GM13976 (cell line): Measurements from ENCODE around the gene WNK4.

ENCODE experiments used
- DNase-seq: peaks from one replicate; pipeline ENCODE4 v3.0.0; 2012; ENCODE audit warnings: low spot score
- CTCF ChIP-seq: IDR thresholded peaks from 2 replicates; pipeline ENCODE4 v1.5.1; 2012; ENCODE audit warnings: borderline replicate concordance, mild to moderate bottlenecking; ENCODE audit not compliant: insufficient read depth; ENCODE audit errors: extremely low read depth, missing control alignments, control extremely low read depth
- in situ Hi-C: fragments of 300-500 bp; cut with MboI; formaldehyde crosslinking; loops from one replicate; pipeline ENCODE4 v1.12.0; 2022; ENCODE audit warnings: low sequenced_read_pairs, mixed read lengths, inconsistent platforms; ENCODE audit not compliant: unreplicated experiment

Gene WNK4

GRCh38 chr17:42772945-42773289 lies 7.5 kb upstream of the WNK4 start:
- in situ Hi-C loops = no loop called here
- no peak for DNase-seq
- TF ChIP-seq CTCF = no peak

- peak; percentile 88 for DNase-seq
- no peak for TF ChIP-seq CTCF
- in situ Hi-C loops = no loop called here
Measured at GRCh38 chr17:42773290-42774035, 6.9 kb upstream of the WNK4 start, which contains the start of gene VPS25. VPS25 (plus strand) TSS chr17:42773449; CDS start chr17:42773476, 27 bp downstream.

- no peak for TF ChIP-seq CTCF
- no peak for DNase-seq
- in situ Hi-C loops = no loop called here
Measured at GRCh38 chr17:42774066-42774745, 6.2 kb upstream of the WNK4 start.

- in situ Hi-C loops = no loop called here
- no peak for TF ChIP-seq CTCF
- no peak for DNase-seq
Measured at GRCh38 chr17:42775534-42776098, 4.8 kb upstream of the WNK4 start.

GRCh38 chr17:42778570-42778969 lies 1.8 kb upstream of the WNK4 start:
- no peak for DNase-seq
- in situ Hi-C loops = no loop called here
- TF ChIP-seq CTCF = no peak

- TF ChIP-seq CTCF = no peak
- DNase-seq = no peak
- in situ Hi-C loops = no loop called here
Measured at GRCh38 chr17:42779304-42779935, 990 bp upstream of the WNK4 start.
